ENCODE measurements around the gene TEX38.

TEX38 gene

GRCh38 chr1:46686255-46686654, 14.6 kb downstream of the TEX38 start:
- no peak for DNase-seq (ENCODE audit: low read depth)
- no peak overlapping the region for H3K4me3 ChIP-seq (ENCODE audit: low read depth, low read length)
- no peak for TF ChIP-seq CTCF (IDR thresholded peaks at IDR 0.05; ENCODE audit: low read depth, low read length, missing control alignments)
- in situ Hi-C loops (cut with HindIII; ENCODE audit: low sequenced_read_pairs) = no loop called here

GRCh38 chr1:46687093-46687659, 15.5 kb downstream of the TEX38 start:
- no peak for TF ChIP-seq CTCF (IDR thresholded peaks at IDR 0.05; ENCODE audit: low read depth, low read length, missing control alignments)
- peak; percentile 79 for DNase-seq (ENCODE audit: low read depth)
- in situ Hi-C loops (cut with HindIII; ENCODE audit: low sequenced_read_pairs) = no loop called here
- no peak overlapping the region for H3K4me3 ChIP-seq (ENCODE audit: low read depth, low read length)

GRCh38 chr1:46687921-46688509, 16.4 kb downstream of the TEX38 start:
- TF ChIP-seq CTCF (IDR thresholded peaks at IDR 0.05; ENCODE audit: low read depth, low read length, missing control alignments) = no peak
- no peak overlapping the region for H3K4me3 ChIP-seq (ENCODE audit: low read depth, low read length)
- in situ Hi-C loops (cut with HindIII; ENCODE audit: low sequenced_read_pairs) = no loop called here
- DNase-seq (ENCODE audit: low read depth) = no peak

- TF ChIP-seq CTCF (IDR thresholded peaks at IDR 0.05; ENCODE audit: low read depth, low read length, missing control alignments) = no peak
- no peak overlapping the region for H3K4me3 ChIP-seq (ENCODE audit: low read depth, low read length)
- DNase-seq (ENCODE audit: low read depth) = no peak
- in situ Hi-C loops (cut with HindIII; ENCODE audit: low sequenced_read_pairs) = no loop called here
Measured at GRCh38 chr1:46689356-46689755, 17.7 kb downstream of the TEX38 start.

GRCh38 chr1:46689897-46690296, 18.2 kb downstream of the TEX38 start:
- no peak overlapping the region for H3K4me3 ChIP-seq (ENCODE audit: low read depth, low read length)
- no peak for DNase-seq (ENCODE audit: low read depth)
- TF ChIP-seq CTCF (IDR thresholded peaks at IDR 0.05; ENCODE audit: low read depth, low read length, missing control alignments) = no peak
- in situ Hi-C loops (cut with HindIII; ENCODE audit: low sequenced_read_pairs) = no loop called here

- DNase-seq (ENCODE audit: low read depth) = peak; percentile 22
- TF ChIP-seq CTCF (IDR thresholded peaks at IDR 0.05; ENCODE audit: low read depth, low read length, missing control alignments) = no peak
- in situ Hi-C loops (cut with HindIII; ENCODE audit: low sequenced_read_pairs) = no loop called here
- no peak overlapping the region for H3K4me3 ChIP-seq (ENCODE audit: low read depth, low read length)
Measured at GRCh38 chr1:46690931-46691421, 19.3 kb downstream of the TEX38 start.

Data from astrocyte of the cerebellum (primary cell).